NB4 (cell line): ENCODE measurements around the gene SLC20A1.

Source experiments
- MYC ChIP-seq: IDR thresholded peaks from 2 replicates; pipeline ENCODE4 v1.6.1; 2011; ENCODE audit warnings: low read depth, low read length
- POLR2A ChIP-seq: IDR thresholded peaks from 2 replicates; pipeline ENCODE4 v1.6.1; 2011; ENCODE audit warnings: mild to moderate bottlenecking; ENCODE audit not compliant: insufficient read length; ENCODE audit errors: extremely low read depth
- TF ChIP-seq, protein P1 (sequence below): IDR thresholded peaks from one replicate; pipeline ENCODE4 v1.5.1; 2012; ENCODE audit warnings: low read depth, low read length
- TF ChIP-seq, protein P2 (sequence below): IDR thresholded peaks from 2 replicates; pipeline ENCODE4 v1.6.1; 2011; ENCODE audit warnings: low read depth, low read length

DNA sequence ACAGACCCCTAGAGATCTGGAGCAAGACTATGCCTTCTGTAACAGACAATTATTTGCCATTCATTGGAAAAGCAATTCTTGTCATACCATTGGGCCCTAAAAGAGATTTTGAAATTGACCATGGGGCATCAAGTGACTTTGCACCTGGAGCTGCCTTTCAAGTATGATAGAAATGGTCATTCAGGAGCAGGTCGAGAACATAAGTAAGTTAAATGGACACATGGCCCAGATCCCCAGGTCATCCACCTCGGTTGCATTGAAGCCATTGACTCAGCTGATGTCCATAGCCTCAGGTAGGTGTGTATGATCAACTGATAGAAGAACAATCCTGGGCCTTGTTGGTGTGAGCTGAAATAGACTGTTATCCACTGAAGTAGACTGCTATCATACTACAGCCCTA, 42.0 kb upstream of the SLC20A1 start:
- TF ChIP-seq POLR2A (no peak), MYC (no peak)
- TF ChIP-seq, protein P1, sequence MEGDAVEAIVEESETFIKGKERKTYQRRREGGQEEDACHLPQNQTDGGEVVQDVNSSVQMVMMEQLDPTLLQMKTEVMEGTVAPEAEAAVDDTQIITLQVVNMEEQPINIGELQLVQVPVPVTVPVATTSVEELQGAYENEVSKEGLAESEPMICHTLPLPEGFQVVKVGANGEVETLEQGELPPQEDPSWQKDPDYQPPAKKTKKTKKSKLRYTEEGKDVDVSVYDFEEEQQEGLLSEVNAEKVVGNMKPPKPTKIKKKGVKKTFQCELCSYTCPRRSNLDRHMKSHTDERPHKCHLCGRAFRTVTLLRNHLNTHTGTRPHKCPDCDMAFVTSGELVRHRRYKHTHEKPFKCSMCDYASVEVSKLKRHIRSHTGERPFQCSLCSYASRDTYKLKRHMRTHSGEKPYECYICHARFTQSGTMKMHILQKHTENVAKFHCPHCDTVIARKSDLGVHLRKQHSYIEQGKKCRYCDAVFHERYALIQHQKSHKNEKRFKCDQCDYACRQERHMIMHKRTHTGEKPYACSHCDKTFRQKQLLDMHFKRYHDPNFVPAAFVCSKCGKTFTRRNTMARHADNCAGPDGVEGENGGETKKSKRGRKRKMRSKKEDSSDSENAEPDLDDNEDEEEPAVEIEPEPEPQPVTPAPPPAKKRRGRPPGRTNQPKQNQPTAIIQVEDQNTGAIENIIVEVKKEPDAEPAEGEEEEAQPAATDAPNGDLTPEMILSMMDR = no peak
- TF ChIP-seq, protein P2, sequence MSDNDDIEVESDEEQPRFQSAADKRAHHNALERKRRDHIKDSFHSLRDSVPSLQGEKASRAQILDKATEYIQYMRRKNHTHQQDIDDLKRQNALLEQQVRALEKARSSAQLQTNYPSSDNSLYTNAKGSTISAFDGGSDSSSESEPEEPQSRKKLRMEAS = no peak
